H1 (cell line): ENCODE results near the gene C19orf73. TPM values are rescaled to one million over a fixed set of nuclear protein-coding genes. Genes with fewer than 3 reads are reported as not detected.
A peak's percentile ranks its signal among the peaks of the same experiment; 100 is the strongest.

ENCODE experiments used
- ATF3 ChIP-seq: IDR thresholded peaks from 2 replicates; pipeline ENCODE4 v1.6.1; 2011; ENCODE audit warnings: low read depth, mild to moderate bottlenecking, low read length; ENCODE audit not compliant: insufficient read depth
- BCL11A ChIP-seq, 2 experiments: IDR thresholded peaks; one replicate each; pipeline ENCODE4 v1.6.1; 2011; ENCODE audit warnings: low read depth in 2 of 2, low read length in 2 of 2, mild to moderate bottlenecking in 2 of 2
- CBX5 ChIP-seq: fragments of 300-800, 300-1000 bp; sonication (generic); IDR thresholded peaks from 2 replicates; pipeline ENCODE4 v1.7.1; 2016; ENCODE audit warnings: antibody characterized with exemption, low read length, low read depth
- CTCF ChIP-seq, 3 experiments: IDR thresholded peaks; 1 replicate in 2 of 3; 2 replicates in 1 of 3; pipeline versions ENCODE4 v1.5.1 to v1.6.1; 2011; ENCODE audit warnings: low read length in 3 of 3, mild to moderate bottlenecking in 3 of 3, inconsistent platforms in 2 of 3, low read depth in 1 of 3, moderate library complexity in 1 of 3; ENCODE audit not compliant: insufficient read depth in 1 of 3; ENCODE audit errors: control extremely low read depth in 1 of 3
- E2F6 ChIP-seq: IDR thresholded peaks from 2 replicates; pipeline ENCODE4 v1.6.1; 2012; ENCODE audit warnings: inconsistent platforms
- EGR1 ChIP-seq: IDR thresholded peaks from 2 replicates; pipeline ENCODE4 v1.6.1; 2011; ENCODE audit warnings: low read depth, low read length, borderline replicate concordance
- EZH2 ChIP-seq: fragments of 200-600 bp; sonication (generic); IDR thresholded peaks from 2 replicates; pipeline ENCODE4 v1.7.1; 2012; ENCODE audit warnings: low read depth, mild to moderate bottlenecking, moderate library complexity, low read length, inconsistent platforms; ENCODE audit not compliant: severe bottlenecking
- HDAC2 ChIP-seq, 2 experiments: fragments of 300-600 bp in 1 of 2; sonication (generic) in 1 of 2; IDR thresholded peaks; 2 replicates each; pipeline ENCODE4 v1.6.1; 2011 to 2012; ENCODE audit warnings: low read depth in 2 of 2, low read length in 2 of 2, mild to moderate bottlenecking in 2 of 2, moderate library complexity in 2 of 2, borderline replicate concordance in 1 of 2, inconsistent platforms in 1 of 2
- KDM1A ChIP-seq: fragments of 200-600, 300-600 bp; sonication (generic); IDR thresholded peaks from 2 replicates; pipeline ENCODE4 v1.7.1; 2016; ENCODE audit warnings: mild to moderate bottlenecking, low read length, borderline replicate concordance
- MAX ChIP-seq: IDR thresholded peaks from 2 replicates; pipeline ENCODE4 v1.6.1; 2012; ENCODE audit warnings: inconsistent platforms
- NRF1 ChIP-seq: IDR thresholded peaks from 2 replicates; pipeline ENCODE4 v1.6.1; 2011; ENCODE audit warnings: mild to moderate bottlenecking, low read depth, low read length, improper control_type of control experiment
- POLR2AphosphoS5 ChIP-seq: IDR thresholded peaks from 2 replicates; pipeline ENCODE4 v1.6.1; 2011; ENCODE audit warnings: low read depth, low read length
- RAD21 ChIP-seq, 2 experiments: IDR thresholded peaks in 1 of 2; conservative IDR thresholded peaks in 1 of 2; 2 replicates each; pipeline ENCODE4 v1.6.1; 2011; ENCODE audit warnings: low read depth in 2 of 2, low read length in 2 of 2, improper control_type of control experiment in 1 of 2, inconsistent platforms in 1 of 2, mild to moderate bottlenecking in 1 of 2, moderate library complexity in 1 of 2
- RBBP5 ChIP-seq: IDR thresholded peaks from 2 replicates; pipeline ENCODE4 v1.7.1; 2012; ENCODE audit warnings: low read depth, mild to moderate bottlenecking, inconsistent platforms, low read length, moderate library complexity, borderline replicate concordance
- SIN3A ChIP-seq, 2 experiments: IDR thresholded peaks in 1 of 2; conservative IDR thresholded peaks in 1 of 2; 2 replicates each; pipeline ENCODE4 v1.6.1; 2011 to 2012; ENCODE audit warnings: low read length in 2 of 2, improper control_type of control experiment in 1 of 2, low read depth in 1 of 2, mild to moderate bottlenecking in 1 of 2
- SP1 ChIP-seq: IDR thresholded peaks from 2 replicates; pipeline ENCODE4 v1.6.1; 2011; ENCODE audit warnings: low read depth, low read length
- SP4 ChIP-seq: IDR thresholded peaks from 2 replicates; pipeline ENCODE4 v1.6.1; 2012; ENCODE audit warnings: low read length, inconsistent platforms
- TAF1 ChIP-seq: IDR thresholded peaks from 2 replicates; pipeline ENCODE4 v1.6.1; 2011; ENCODE audit warnings: mild to moderate bottlenecking, low read depth, low read length
- TBP ChIP-seq: IDR thresholded peaks from 2 replicates; pipeline ENCODE4 v1.6.1; 2011; ENCODE audit warnings: low read depth, low read length, improper control_type of control experiment
- polyA plus RNA-seq, 7 experiments: library from polyadenylated mRNA; depleted of rRNA in 3 of 7; stranded (reverse) in 5 of 7; unstranded in 2 of 7; fragments of >200 nt in 5 of 7; fragments of 200-250 nt in 2 of 7; gene quantifications; 1 replicate in 5 of 7; 2 replicates in 1 of 7; 4 replicates in 1 of 7; pipeline versions ENCODE4 v1.2.1 to v1.2.3, GENCODE V29; 2011 to 2013; ENCODE audit warnings: missing spikeins in 2 of 7, mixed read lengths in 2 of 7
- total RNA-seq: library from RNA; stranded (reverse); fragmentation: NEBNext Ultra II Directional; extraction: Animal tissue kit (Norgen Biotek cat#: 25700); gene quantifications from 2 replicates; pipeline ENCODE4 v1.2.1, GENCODE V29; 2021

The C19orf73 gene
- total and polyA plus RNA-seq, 2 of the 8 experiments (the other 6 are each of a cell fraction or from before 2014, with no cell fraction given): 2.5 to 4.6 TPM

- peak; percentile 97 for TF ChIP-seq MAX
- TF ChIP-seq CBX5: no peak
- no peak for TF ChIP-seq TBP
- TF ChIP-seq SIN3A (conservative IDR thresholded peaks at IDR 0.05 in 1 of 2, IDR thresholded peaks at IDR 0.05 in 1 of 2; ENCODE audit: low read depth in 1 of 2, low read length in 2 of 2): no peak
- peak; percentile 29; the same call in 1 of the 2 replicates for TF ChIP-seq KDM1A
- TF ChIP-seq NRF1: no peak; the same call in 1 of the 2 replicates
- TF ChIP-seq POLR2AphosphoS5: no peak
- no peak for TF ChIP-seq TAF1
- TF ChIP-seq E2F6: peak; percentile 96
- peak; percentile 64; the same call in 1 of the 2 replicates for TF ChIP-seq EGR1
- 0 out of 2 replicates have a peak, but pooled peaks have one; percentile 66 for TF ChIP-seq SP4
- TF ChIP-seq SP1: 0 out of 2 replicates have a peak, but pooled peaks have one; percentile 28
- TF ChIP-seq RBBP5: no peak
- TF ChIP-seq BCL11A (IDR thresholded peaks at IDR 0.05; ENCODE audit: low read depth in 2 of 2, low read length in 2 of 2): no peak
- TF ChIP-seq HDAC2 (IDR thresholded peaks at IDR 0.05; ENCODE audit: borderline replicate concordance in 1 of 2, low read depth in 2 of 2, low read length in 2 of 2): no peak
- no peak for TF ChIP-seq CTCF (IDR thresholded peaks at IDR 0.05; ENCODE audit: control extremely low read depth in 1 of 3, insufficient read depth in 1 of 3, low read depth in 1 of 3, low read length in 3 of 3)
- TF ChIP-seq EZH2: no peak
- no peak for TF ChIP-seq ATF3
- no peak for TF ChIP-seq RAD21 (IDR thresholded peaks at IDR 0.05 in 1 of 2, conservative IDR thresholded peaks at IDR 0.05 in 1 of 2; ENCODE audit: low read depth in 2 of 2, low read length in 2 of 2)
Observed at GRCh38 chr19:49071860-49072547, 46.9 kb downstream of the C19orf73 start (continued).
